PC-9 (cell line): Measurements from ENCODE around the gene FGF14. TPM values are rescaled to one million over a fixed set of nuclear protein-coding genes. Genes with fewer than 3 reads are reported as not detected.

Source experiments
- BruUV-seq: library from RNA; stranded (reverse); fragments of 400-500 nt; replicated peaks from 2 replicates; lab custom pipeline; 2021; lab: Mats Ljungman, UMichigan
- CTCF ChIA-PET: fragments of 300-600 bp; sonication (Branson Sonifier 250); formaldehyde crosslinking; loops from one replicate; lab custom pipeline; 2022; ENCODE audit warnings: antibody characterized with exemption; lab: Charles Lee
- POLR2A ChIA-PET: fragments of 300-600 bp; sonication (Branson Sonifier 250); formaldehyde crosslinking; loops from one replicate; lab custom pipeline; 2022; ENCODE audit warnings: antibody characterized with exemption; ENCODE audit not compliant: unreplicated experiment; lab: Charles Lee
- DNase-seq, 2 experiments: peaks; one replicate each; pipeline versions ENCODE4 v3.0.0 to v3.0.0-alpha.2; 2015 to 2022; ENCODE audit warnings: mixed read lengths in 1 of 2
- H2AFZ ChIP-seq: fragments of 200-600 bp; sonication (generic); 2 replicates; pipeline ENCODE4 v1.8.1; 2017; ENCODE audit warnings: antibody characterized with exemption
- H3F3A ChIP-seq: fragments of 200-600 bp; sonication (generic); 2 replicates; pipeline ENCODE4 v1.8.1; 2017; ENCODE audit warnings: antibody characterized with exemption, mild to moderate bottlenecking, low read depth; ENCODE audit not compliant: insufficient read depth
- H3K27ac ChIP-seq: fragments of 200-600 bp; sonication (generic); 2 replicates; pipeline ENCODE4 v1.6.1; 2016; ENCODE audit warnings: mixed run types
- H3K27me3 ChIP-seq: fragments of 200-600 bp; sonication (generic); 2 replicates; pipeline ENCODE4 v1.6.1; 2016; ENCODE audit warnings: low read depth, mixed run types; ENCODE audit not compliant: insufficient read depth
- H3K36me3 ChIP-seq: fragments of 200-600 bp; sonication (generic); 2 replicates; pipeline ENCODE4 v1.6.1; 2016; ENCODE audit warnings: low read depth, mixed run types
- H3K4me1 ChIP-seq: fragments of 200-600 bp; sonication (generic); replicated peaks from 2 replicates; pipeline ENCODE4 v1.6.1; 2016; ENCODE audit warnings: mixed run types; ENCODE audit not compliant: insufficient read depth
- H3K4me2 ChIP-seq: fragments of 200-600 bp; sonication (generic); 2 replicates; pipeline ENCODE4 v1.6.1; 2017; ENCODE audit warnings: mixed run types
- H3K4me3 ChIP-seq: fragments of 200-600 bp; sonication (generic); 2 replicates; pipeline ENCODE4 v1.6.1; 2016; ENCODE audit warnings: mixed run types
- H3K79me2 ChIP-seq: fragments of 200-600 bp; sonication (generic); 2 replicates; pipeline ENCODE4 v1.6.1; 2017; ENCODE audit warnings: low read depth, mixed run types
- H3K9me2 ChIP-seq: fragments of 200-600 bp; sonication (generic); 2 replicates; pipeline ENCODE4 v1.8.1; 2017; ENCODE audit warnings: mild to moderate bottlenecking; ENCODE audit not compliant: insufficient read depth
- H3K9me3 ChIP-seq: fragments of 200-600 bp; sonication (generic); 2 replicates; pipeline ENCODE4 v1.8.1; 2016; ENCODE audit warnings: low read depth; ENCODE audit not compliant: insufficient read depth
- H4K20me1 ChIP-seq: fragments of 200-600 bp; sonication (generic); 2 replicates; pipeline ENCODE4 v1.8.1; 2017; ENCODE audit not compliant: insufficient read depth
- EZH2 ChIP-seq: fragments of 200-600 bp; sonication (generic); IDR thresholded peaks from 2 replicates; pipeline ENCODE4 v1.8.0; 2017; ENCODE audit warnings: antibody characterized with exemption, low read depth
- intact Hi-C: fragments of 100-400 bp; cut with micrococcal nuclease; formaldehyde crosslinking; loops from one replicate; pipeline ENCODE4 v1.10.0; 2022; ENCODE audit not compliant: unreplicated experiment
- total RNA-seq: library from RNA; stranded (reverse); gene quantifications from 2 replicates; pipeline ENCODE4 v1.2.3, GENCODE V29; 2021
- TF ChIP-seq, protein P1 (sequence below): fragments of 200-600 bp; sonication (generic); conservative IDR thresholded peaks from 2 replicates; pipeline ENCODE4 v1.6.1; 2017; ENCODE audit warnings: mixed run types, antibody characterized with exemption, mild to moderate bottlenecking, moderate library complexity

Gene FGF14
- total RNA-seq, 1 experiment from 2014 or later = not detected

- H3K9me3 ChIP-seq = no peaks in the 10 kb centered on the region
- DNase-seq = peak in 1 of 2 experiments; percentile 15
- H3K4me1 ChIP-seq = no peaks in the 10 kb centered on the region
- ChIA-PET POLR2A (no interaction called here), CTCF (no interaction called here)
- H3K36me3 ChIP-seq = no peaks in the 10 kb centered on the region
- no peaks in the 10 kb centered on the region for H3F3A ChIP-seq
- no peak overlapping the region for H3K4me2 ChIP-seq
- BruUV-seq = no TSS peak
- no peaks in the 10 kb centered on the region for H4K20me1 ChIP-seq
- intact Hi-C loops = no loop called here
- H3K4me3 ChIP-seq = no peak overlapping the region
- H3K9me2 ChIP-seq = no peaks in the 10 kb centered on the region
- no peaks in the 10 kb centered on the region for H3K79me2 ChIP-seq
- TF ChIP-seq EZH2 = no peak
- TF ChIP-seq, protein P1, sequence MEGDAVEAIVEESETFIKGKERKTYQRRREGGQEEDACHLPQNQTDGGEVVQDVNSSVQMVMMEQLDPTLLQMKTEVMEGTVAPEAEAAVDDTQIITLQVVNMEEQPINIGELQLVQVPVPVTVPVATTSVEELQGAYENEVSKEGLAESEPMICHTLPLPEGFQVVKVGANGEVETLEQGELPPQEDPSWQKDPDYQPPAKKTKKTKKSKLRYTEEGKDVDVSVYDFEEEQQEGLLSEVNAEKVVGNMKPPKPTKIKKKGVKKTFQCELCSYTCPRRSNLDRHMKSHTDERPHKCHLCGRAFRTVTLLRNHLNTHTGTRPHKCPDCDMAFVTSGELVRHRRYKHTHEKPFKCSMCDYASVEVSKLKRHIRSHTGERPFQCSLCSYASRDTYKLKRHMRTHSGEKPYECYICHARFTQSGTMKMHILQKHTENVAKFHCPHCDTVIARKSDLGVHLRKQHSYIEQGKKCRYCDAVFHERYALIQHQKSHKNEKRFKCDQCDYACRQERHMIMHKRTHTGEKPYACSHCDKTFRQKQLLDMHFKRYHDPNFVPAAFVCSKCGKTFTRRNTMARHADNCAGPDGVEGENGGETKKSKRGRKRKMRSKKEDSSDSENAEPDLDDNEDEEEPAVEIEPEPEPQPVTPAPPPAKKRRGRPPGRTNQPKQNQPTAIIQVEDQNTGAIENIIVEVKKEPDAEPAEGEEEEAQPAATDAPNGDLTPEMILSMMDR = no peak
- peaks cover 4% of the 10 kb centered on the region; the same call in 1 of the 2 replicates for H3K27me3 ChIP-seq
- no peak overlapping the region for H3K27ac ChIP-seq
- H2AFZ ChIP-seq = no peak overlapping the region
Measured at GRCh38 chr13:101955764-101956163, 446.1 kb downstream of the FGF14 start.

GRCh38 chr13:101951114-101951513 is 450.7 kb downstream of the FGF14 start:
- TF ChIP-seq, protein P1 = no peak
- TF ChIP-seq EZH2 = no peak
- CTCF ChIA-PET = no interaction called here
- Histone ChIP-seq H3K4me3 (no peak overlapping the region), H3K4me2 (no peak overlapping the region), H3K4me1 (no peaks in the 10 kb centered on the region), H3K27ac (no peak overlapping the region), H3K79me2 (no peaks in the 10 kb centered on the region), H3K9me3 (no peaks in the 10 kb centered on the region), H3K27me3 (peaks cover 4% of the 10 kb centered on the region; the same call in 1 of the 2 replicates), H3K36me3 (no peaks in the 10 kb centered on the region), H4K20me1 (no peaks in the 10 kb centered on the region), H3K9me2 (no peaks in the 10 kb centered on the region), H2AFZ (no peak overlapping the region), H3F3A (no peaks in the 10 kb centered on the region)
- POLR2A ChIA-PET = no interaction called here
- peak in 1 of 2 experiments; percentile 18 for DNase-seq
- intact Hi-C loops = no loop called here
- no TSS peak for BruUV-seq

- Histone ChIP-seq H3K9me3 (no peaks in the 10 kb centered on the region), H3K9me2 (no peaks in the 10 kb centered on the region), H3K4me1 (no peaks in the 10 kb centered on the region), H3K27ac (no peak overlapping the region), H3K79me2 (no peaks in the 10 kb centered on the region), H2AFZ (no peak overlapping the region), H4K20me1 (no peaks in the 10 kb centered on the region), H3K4me3 (no peak overlapping the region), H3K4me2 (no peak overlapping the region), H3K27me3 (peaks cover 4% of the 10 kb centered on the region; the same call in 1 of the 2 replicates), H3K36me3 (no peaks in the 10 kb centered on the region), H3F3A (no peaks in the 10 kb centered on the region)
- ChIA-PET CTCF (no interaction called here), POLR2A (no interaction called here)
- TF ChIP-seq EZH2 = no peak
- TF ChIP-seq, protein P1 = no peak
- peak in 1 of 2 experiments; percentile 1 for DNase-seq
- intact Hi-C loops = loop anchor here (10.0 kb wide), 1 partner anchor 895 kb away; the partner anchor contains the start of gene ERCC5
- no TSS peak for BruUV-seq
Measured at GRCh38 chr13:101949681-101950080, 452.2 kb downstream of the FGF14 start.
